ENCODE data around the gene TREX2.

DNA sequence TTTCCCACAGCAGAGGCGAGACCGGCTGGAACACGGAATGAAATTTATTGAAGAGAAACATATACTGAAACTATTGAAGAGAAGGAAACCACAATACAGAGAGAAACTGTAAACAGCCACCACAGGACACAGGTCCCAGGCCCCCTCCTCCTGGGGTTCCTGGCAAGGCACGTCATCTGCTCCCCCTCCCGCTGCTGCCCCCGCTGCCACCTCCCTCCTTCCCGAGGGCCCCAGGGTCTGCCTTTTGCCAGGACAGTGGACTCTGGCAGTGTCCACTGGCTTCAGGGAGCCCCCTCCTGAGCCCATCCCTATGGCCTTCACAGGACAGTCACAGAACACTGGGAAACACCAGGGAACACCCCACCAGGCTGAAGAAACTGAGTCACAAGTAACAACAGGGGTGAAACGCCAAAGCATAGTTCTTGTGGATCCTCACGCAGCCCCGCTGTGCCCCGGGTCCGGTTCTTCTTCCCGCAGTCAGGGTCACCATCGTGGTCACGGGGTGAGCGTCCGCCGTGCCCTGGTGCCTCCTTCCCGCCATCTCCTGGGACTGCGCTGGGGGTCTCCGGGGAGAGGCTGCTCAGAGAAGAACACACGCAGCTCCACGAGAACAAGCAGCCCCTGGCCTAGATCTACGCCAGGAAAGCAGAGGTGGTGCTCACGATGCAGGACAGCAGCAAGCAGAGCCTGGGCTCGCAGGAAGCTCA lies 50.1 kb downstream of the TREX2 start:
- TF ChIP-seq, protein P1, sequence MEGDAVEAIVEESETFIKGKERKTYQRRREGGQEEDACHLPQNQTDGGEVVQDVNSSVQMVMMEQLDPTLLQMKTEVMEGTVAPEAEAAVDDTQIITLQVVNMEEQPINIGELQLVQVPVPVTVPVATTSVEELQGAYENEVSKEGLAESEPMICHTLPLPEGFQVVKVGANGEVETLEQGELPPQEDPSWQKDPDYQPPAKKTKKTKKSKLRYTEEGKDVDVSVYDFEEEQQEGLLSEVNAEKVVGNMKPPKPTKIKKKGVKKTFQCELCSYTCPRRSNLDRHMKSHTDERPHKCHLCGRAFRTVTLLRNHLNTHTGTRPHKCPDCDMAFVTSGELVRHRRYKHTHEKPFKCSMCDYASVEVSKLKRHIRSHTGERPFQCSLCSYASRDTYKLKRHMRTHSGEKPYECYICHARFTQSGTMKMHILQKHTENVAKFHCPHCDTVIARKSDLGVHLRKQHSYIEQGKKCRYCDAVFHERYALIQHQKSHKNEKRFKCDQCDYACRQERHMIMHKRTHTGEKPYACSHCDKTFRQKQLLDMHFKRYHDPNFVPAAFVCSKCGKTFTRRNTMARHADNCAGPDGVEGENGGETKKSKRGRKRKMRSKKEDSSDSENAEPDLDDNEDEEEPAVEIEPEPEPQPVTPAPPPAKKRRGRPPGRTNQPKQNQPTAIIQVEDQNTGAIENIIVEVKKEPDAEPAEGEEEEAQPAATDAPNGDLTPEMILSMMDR (IDR thresholded peaks at IDR 0.05): no peak
- TF ChIP-seq EP300 (IDR thresholded peaks at IDR 0.05) (no peak), POLR2A (IDR thresholded peaks at IDR 0.05) (no peak)

Data from ovary (tissue), 3 donors.